Esophagus squamous epithelium (tissue), 5 donors: ENCODE measurements around the gene TMEM176A. TPM values are rescaled to one million over a fixed set of nuclear protein-coding genes. Genes with fewer than 3 reads are reported as not detected.

Source experiments
- DNase-seq: peaks from one replicate; lab custom pipeline; 2025; lab: John Stamatoyannopoulos, UW
- H3K27ac ChIP-seq, 4 donors: fragments of 200-600 bp; sonication (generic); one replicate each; pipeline ENCODE4 v1.5.1; 2016 to 2019; ENCODE audit warnings: mild to moderate bottlenecking in 1 of 4
- H3K27me3 ChIP-seq, 4 donors: fragments of 200-600 bp; sonication (generic); 1 replicate in 3 of 4; 2 replicates in 1 of 4; pipeline versions ENCODE4 v1.5.1 to v1.6.0; 2017 to 2021; ENCODE audit warnings: antibody characterized with exemption in 1 of 4
- H3K36me3 ChIP-seq, 3 donors: fragments of 200-600 bp; sonication (generic); one replicate each; pipeline ENCODE4 v1.5.1; 2016 to 2019
- H3K4me1 ChIP-seq, 3 donors: fragments of 200-600 bp; sonication (generic); one replicate each; pipeline ENCODE4 v1.5.1; 2017 to 2019
- H3K4me3 ChIP-seq, 4 donors: fragments of 200-600 bp; sonication (generic); 1 replicate in 3 of 4; 2 replicates in 1 of 4; pipeline ENCODE4 v1.5.1; 2016 to 2019; ENCODE audit warnings: mild to moderate bottlenecking in 2 of 4, moderate library complexity in 1 of 4
- H3K9me3 ChIP-seq, 3 donors: fragments of 200-600 bp; sonication (generic); one replicate each; pipeline ENCODE4 v1.5.1; 2016 to 2019
- POLR2A ChIP-seq, 4 donors: fragments of 450-650 bp; IDR thresholded peaks; one replicate each; pipeline ENCODE4 v1.6.1; 2017; ENCODE audit warnings: antibody characterized with exemption in 4 of 4, mild to moderate bottlenecking in 4 of 4, moderate library complexity in 3 of 4
- WGBS, 2 donors: methylation state at CpG; one replicate each; pipeline ENCODE4 v1.1.5; 2018; 5-methylcytosine and 5-hydroxymethylcytosine counted together
- intact Hi-C: fragments of 100-400 bp; cut with DNase I; formaldehyde crosslinking; loops from one replicate; pipeline ENCODE4 v1.15.0; 2022
- total RNA-seq, 4 donors: library from RNA; depleted of rRNA; stranded (reverse); fragments of >200 nt; gene quantifications; one replicate each; pipeline ENCODE4 v1.1.0, GENCODE V29; 2016
- TF ChIP-seq, protein P1 (sequence below), 6 experiments: fragments of 450-650 bp in 4 of 6; fragments of 200-600 bp in 2 of 6; sonication (generic) in 2 of 6; IDR thresholded peaks; one replicate each; pipeline ENCODE4 v1.5.1; 2016 to 2019; ENCODE audit warnings: antibody characterized with exemption in 6 of 6, mild to moderate bottlenecking in 4 of 6, moderate library complexity in 4 of 6
- donor health status: DM: yes; HTN: yes; CAD: no.

The TMEM176A gene
- total RNA-seq, 4 donors from 2014 or later: 2.5 to 35.5 (median 10.7) TPM

DNA sequence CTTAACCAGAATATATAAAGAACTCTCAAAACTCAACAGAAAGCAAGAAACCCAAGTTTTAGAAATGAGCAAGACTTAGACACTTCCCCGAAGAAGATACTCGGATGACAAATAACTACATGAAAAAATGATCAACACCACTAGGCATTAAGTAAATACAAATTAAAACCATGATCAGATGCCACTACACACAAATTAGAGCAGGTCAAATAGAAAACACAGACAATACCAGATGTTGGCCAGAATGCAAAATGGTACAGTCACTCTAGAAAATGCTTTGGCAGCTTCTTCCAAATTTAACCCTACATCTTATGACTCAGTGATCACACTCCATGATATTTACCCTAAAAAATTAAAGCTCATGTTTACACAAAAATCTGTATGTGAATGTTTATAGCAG is 18.4 kb downstream of the TMEM176A start:
- no peak overlapping the region for H3K27ac ChIP-seq
- intact Hi-C loops: no loop called here
- peaks cover 0 to 20% (median 4%) of the 10 kb centered on the region in 3 donors for H3K9me3 ChIP-seq
- H3K4me3 ChIP-seq: no peak overlapping the region
- TF ChIP-seq, protein P1, sequence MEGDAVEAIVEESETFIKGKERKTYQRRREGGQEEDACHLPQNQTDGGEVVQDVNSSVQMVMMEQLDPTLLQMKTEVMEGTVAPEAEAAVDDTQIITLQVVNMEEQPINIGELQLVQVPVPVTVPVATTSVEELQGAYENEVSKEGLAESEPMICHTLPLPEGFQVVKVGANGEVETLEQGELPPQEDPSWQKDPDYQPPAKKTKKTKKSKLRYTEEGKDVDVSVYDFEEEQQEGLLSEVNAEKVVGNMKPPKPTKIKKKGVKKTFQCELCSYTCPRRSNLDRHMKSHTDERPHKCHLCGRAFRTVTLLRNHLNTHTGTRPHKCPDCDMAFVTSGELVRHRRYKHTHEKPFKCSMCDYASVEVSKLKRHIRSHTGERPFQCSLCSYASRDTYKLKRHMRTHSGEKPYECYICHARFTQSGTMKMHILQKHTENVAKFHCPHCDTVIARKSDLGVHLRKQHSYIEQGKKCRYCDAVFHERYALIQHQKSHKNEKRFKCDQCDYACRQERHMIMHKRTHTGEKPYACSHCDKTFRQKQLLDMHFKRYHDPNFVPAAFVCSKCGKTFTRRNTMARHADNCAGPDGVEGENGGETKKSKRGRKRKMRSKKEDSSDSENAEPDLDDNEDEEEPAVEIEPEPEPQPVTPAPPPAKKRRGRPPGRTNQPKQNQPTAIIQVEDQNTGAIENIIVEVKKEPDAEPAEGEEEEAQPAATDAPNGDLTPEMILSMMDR (IDR thresholded peaks at IDR 0.05): no peak
- TF ChIP-seq POLR2A (IDR thresholded peaks at IDR 0.05): no peak
- H3K4me1 ChIP-seq: no peaks in the 10 kb centered on the region
- 71 to 81% methylated on average over 2 of the region's 2 CpGs for WGBS, 2 donors
- peaks cover 0 to 5% (median 0%) of the 10 kb centered on the region in 4 donors for H3K27me3 ChIP-seq
- no peak for DNase-seq
- H3K36me3 ChIP-seq: no peaks in the 10 kb centered on the region

DNA sequence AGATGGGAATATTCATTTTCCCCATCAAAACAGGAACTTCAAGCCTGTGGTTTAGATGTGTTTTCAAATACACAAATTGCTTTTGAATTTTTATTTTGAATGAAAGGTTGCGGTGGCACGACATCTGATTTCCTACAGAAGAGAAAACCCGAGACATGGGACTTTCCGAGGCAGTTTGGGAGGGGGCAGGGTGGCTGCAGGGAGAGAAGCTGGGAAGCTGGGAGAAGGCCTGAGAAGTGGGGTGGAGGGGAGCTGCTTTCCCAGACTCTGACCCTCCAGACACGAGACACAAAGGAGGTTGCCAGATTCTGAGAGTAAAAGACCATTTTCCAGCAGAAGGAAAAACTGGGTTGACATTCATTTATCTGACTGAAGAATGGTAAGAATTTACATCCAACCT is 19.6 kb downstream of the TMEM176A start:
- Histone ChIP-seq H3K27ac (no peak overlapping the region), H3K4me3 (no peak overlapping the region), H3K9me3 (peaks cover 0 to 15% (median 4%) of the 10 kb centered on the region in 3 donors), H3K4me1 (no peaks in the 10 kb centered on the region), H3K27me3 (peaks cover 0 to 5% (median 0%) of the 10 kb centered on the region in 4 donors), H3K36me3 (no peaks in the 10 kb centered on the region)
- TF ChIP-seq, protein P1 (IDR thresholded peaks at IDR 0.05): no peak
- TF ChIP-seq POLR2A (IDR thresholded peaks at IDR 0.05): no peak
- no peak for DNase-seq
- intact Hi-C loops: no loop called here
- 44 to 48% methylated on average over 5 of the region's 5 CpGs for WGBS, 2 donors

DNA sequence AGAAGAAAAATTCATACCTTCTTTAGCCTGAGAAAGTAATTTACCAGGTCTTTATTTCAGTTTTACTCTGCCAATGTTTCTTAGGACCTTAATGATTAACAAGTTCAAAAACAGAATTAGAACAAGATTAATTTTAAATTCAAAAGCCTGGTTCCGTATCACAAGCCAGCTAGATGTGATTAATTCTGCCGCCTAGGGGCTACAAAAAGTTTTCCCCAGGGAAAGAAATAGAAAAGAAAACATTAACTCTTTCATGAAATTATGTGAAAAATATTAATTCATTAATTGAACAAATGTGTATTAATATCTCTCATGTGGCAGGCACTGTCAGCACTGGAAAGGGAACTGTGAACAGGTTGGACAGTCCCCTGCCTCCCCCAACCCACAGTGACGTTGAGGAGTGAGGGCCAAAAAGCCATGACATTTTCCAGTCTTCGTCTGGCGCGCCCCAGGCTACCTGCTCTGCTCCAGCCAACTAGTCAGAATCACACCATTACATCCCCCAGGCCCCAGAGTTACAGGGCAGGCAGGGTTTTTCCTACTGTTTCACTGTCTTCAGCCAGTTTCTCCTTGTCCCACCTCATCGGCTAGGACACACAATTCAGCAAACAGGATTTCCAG is 20.1 kb downstream of the TMEM176A start:
- Histone ChIP-seq H3K27ac (peak overlapping the region in 1 of 4 donors; percentile 19), H3K27me3 (peaks cover 0 to 5% (median 0%) of the 10 kb centered on the region in 4 donors), H3K9me3 (peaks cover 0 to 10% (median 4%) of the 10 kb centered on the region in 3 donors), H3K4me3 (no peak overlapping the region), H3K36me3 (no peaks in the 10 kb centered on the region), H3K4me1 (no peaks in the 10 kb centered on the region)
- intact Hi-C loops: no loop called here
- no peak for DNase-seq
- WGBS, 2 donors: 58 to 74% methylated on average over 7 of the region's 7 CpGs
- TF ChIP-seq POLR2A (IDR thresholded peaks at IDR 0.05): no peak
- TF ChIP-seq, protein P1 (IDR thresholded peaks at IDR 0.05): no peak

DNA sequence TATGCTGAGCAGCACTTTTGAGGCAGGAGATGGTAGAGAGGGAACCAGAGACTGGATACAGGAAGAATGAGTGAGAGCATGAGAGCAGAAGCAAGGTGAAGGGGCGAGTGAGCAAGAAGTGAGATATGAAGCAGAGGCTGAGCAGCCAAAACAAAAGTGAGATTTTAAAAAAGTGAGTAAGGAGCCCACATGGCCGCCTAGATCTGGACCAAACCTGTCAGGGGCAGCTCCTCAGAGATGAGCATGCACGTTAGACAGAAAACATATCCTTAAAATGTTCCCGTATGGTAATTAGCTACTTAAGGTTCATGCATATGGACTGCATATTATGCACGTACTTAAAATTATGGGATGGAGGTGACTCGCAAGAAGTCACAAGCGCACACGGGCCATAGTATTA is 22.5 kb downstream of the TMEM176A start:
- no peaks in the 10 kb centered on the region for H3K4me1 ChIP-seq
- no peak for TF ChIP-seq POLR2A (IDR thresholded peaks at IDR 0.05)
- TF ChIP-seq, protein P1 (IDR thresholded peaks at IDR 0.05): no peak
- H3K36me3 ChIP-seq: no peaks in the 10 kb centered on the region
- H3K4me3 ChIP-seq: no peak overlapping the region
- intact Hi-C loops: no loop called here
- H3K9me3 ChIP-seq: no peaks in the 10 kb centered on the region
- WGBS, 2 donors: 83% methylated on average over 8 of the region's 8 CpGs
- H3K27me3 ChIP-seq: no peaks in the 10 kb centered on the region
- DNase-seq: no peak
- H3K27ac ChIP-seq: no peak overlapping the region

DNA sequence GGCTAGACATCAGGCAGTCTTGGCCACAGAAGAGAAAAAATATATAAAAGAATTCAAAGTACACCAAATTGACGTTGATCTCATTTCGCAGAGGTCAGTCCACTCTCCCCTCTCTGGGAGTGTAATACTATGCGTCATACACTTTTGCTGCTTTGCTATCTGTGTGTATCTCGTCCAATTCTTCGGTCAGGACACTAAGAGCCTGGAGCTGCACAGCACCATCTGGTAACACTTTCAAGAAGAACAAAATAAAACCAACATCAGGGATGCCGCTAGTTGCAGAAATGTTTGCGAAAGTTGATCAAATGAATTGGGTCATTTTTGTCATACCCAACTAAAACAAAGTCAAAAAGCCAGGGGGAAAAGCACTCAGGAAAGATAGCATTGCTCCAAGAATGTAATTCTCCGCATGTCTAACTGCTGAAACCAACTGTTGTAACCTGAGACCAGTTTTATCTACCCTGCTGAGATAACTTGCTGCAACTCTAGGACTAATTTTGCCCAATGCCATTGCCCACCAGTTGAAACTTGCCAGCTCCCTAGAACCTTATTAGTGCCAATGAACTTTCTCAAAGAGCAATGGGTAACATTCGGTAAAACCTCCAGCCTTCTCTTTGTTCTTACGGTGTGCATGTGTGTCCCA is 23.0 kb downstream of the TMEM176A start:
- no peaks in the 10 kb centered on the region for H3K36me3 ChIP-seq
- intact Hi-C loops: no loop called here
- 83 to 85% methylated on average over 10 of the region's 10 CpGs for WGBS, 2 donors
- H3K4me1 ChIP-seq: no peaks in the 10 kb centered on the region
- DNase-seq: no peak
- TF ChIP-seq, protein P1 (IDR thresholded peaks at IDR 0.05): no peak
- no peak for TF ChIP-seq POLR2A (IDR thresholded peaks at IDR 0.05)
- no peaks in the 10 kb centered on the region for H3K27me3 ChIP-seq
- H3K9me3 ChIP-seq: no peaks in the 10 kb centered on the region
- H3K27ac ChIP-seq: no peak overlapping the region
- no peak overlapping the region for H3K4me3 ChIP-seq
